HepG2 (cell line): ENCODE results near the gene SLC22A7. TPM values are rescaled to one million over a fixed set of nuclear protein-coding genes. Genes with fewer than 3 reads are reported as not detected.

ENCODE experiments used
- GATAD2A ChIP-seq: IDR thresholded peaks from 2 replicates; pipeline ENCODE4 v1.6.1; 2016
- HDAC1 ChIP-seq: sonication (generic); formaldehyde crosslinking; IDR thresholded peaks from 2 replicates; pipeline ENCODE4 v1.5.1; 2020; ENCODE audit warnings: mild to moderate bottlenecking, missing genetic modification reagents
- PHF8 ChIP-seq: sonication (generic); formaldehyde crosslinking; IDR thresholded peaks from 2 replicates; pipeline ENCODE4 v1.5.0; 2020; ENCODE audit warnings: missing genetic modification reagents
- POGZ ChIP-seq: sonication (generic); formaldehyde crosslinking; IDR thresholded peaks from 2 replicates; pipeline ENCODE4 v1.4.0; 2020; ENCODE audit warnings: mild to moderate bottlenecking, missing genetic modification reagents
- POLR2AphosphoS2 ChIP-seq: IDR thresholded peaks from 2 replicates; pipeline ENCODE4 v1.6.1; 2011; ENCODE audit warnings: low read depth, low read length, improper control_type of control experiment
- RARA ChIP-seq: IDR thresholded peaks from 2 replicates; pipeline ENCODE4 v1.6.1; 2016; ENCODE audit warnings: missing genetic modification reagents, missing compliant biosample characterization
- RFXAP ChIP-seq: sonication (generic); formaldehyde crosslinking; IDR thresholded peaks from 2 replicates; pipeline ENCODE4 v1.4.0; 2020; ENCODE audit warnings: missing genetic modification reagents, borderline replicate concordance
- TBP ChIP-seq: sonication (generic); formaldehyde crosslinking; IDR thresholded peaks from 2 replicates; pipeline ENCODE4 v1.5.0; 2020; ENCODE audit warnings: missing genetic modification reagents
- ZBTB21 ChIP-seq: sonication (generic); formaldehyde crosslinking; IDR thresholded peaks from 2 replicates; pipeline ENCODE4 v1.4.0; 2020; ENCODE audit warnings: missing genetic modification reagents
- ZFP36L1 ChIP-seq: sonication (generic); formaldehyde crosslinking; IDR thresholded peaks from 2 replicates; pipeline ENCODE4 v1.8.0; 2022; ENCODE audit warnings: mild to moderate bottlenecking, missing genetic modification reagents, moderate library complexity
- ZNF124 ChIP-seq: sonication (generic); formaldehyde crosslinking; IDR thresholded peaks from 2 replicates; pipeline ENCODE4 v1.4.0; 2020; ENCODE audit warnings: missing genetic modification reagents
- ZNF264 ChIP-seq: sonication (generic); formaldehyde crosslinking; IDR thresholded peaks from 2 replicates; pipeline ENCODE4 v1.4.0; 2020; ENCODE audit warnings: missing genetic modification reagents
- ZNF383 ChIP-seq: sonication (generic); formaldehyde crosslinking; IDR thresholded peaks from 2 replicates; pipeline ENCODE4 v1.4.0; 2020; ENCODE audit warnings: missing genetic modification reagents, mild to moderate bottlenecking, borderline replicate concordance
- ZNF607 ChIP-seq: sonication (generic); formaldehyde crosslinking; IDR thresholded peaks from 2 replicates; pipeline ENCODE4 v1.5.1; 2020; ENCODE audit warnings: missing genetic modification reagents, mild to moderate bottlenecking, borderline replicate concordance
- ZSCAN29 ChIP-seq: sonication (generic); formaldehyde crosslinking; conservative IDR thresholded peaks from 2 replicates; pipeline ENCODE4 v1.4.0; 2020; ENCODE audit warnings: mild to moderate bottlenecking, missing genetic modification reagents
- polyA plus RNA-seq, 8 experiments: library from polyadenylated mRNA; depleted of rRNA in 3 of 8; stranded (reverse) in 7 of 8; unstranded in 1 of 8; fragments of >200 nt; fragmentation: Illumina TruSeq in 4 of 8; extraction: Trizol in 4 of 8; gene quantifications; 2 replicates each; pipeline versions ENCODE4 v1.2.1 to v1.2.3, GENCODE V29; 2011 to 2016; ENCODE audit warnings: low read depth in 4 of 8, missing spikeins in 1 of 8, mixed read lengths in 1 of 8; ENCODE audit not compliant: insufficient read depth in 1 of 8
- total RNA-seq, 5 experiments: library from RNA; depleted of rRNA; stranded (reverse); fragments of >200 nt; fragmentation: Illumina TruSeq; extraction: Trizol; gene quantifications; 2 replicates each; pipeline ENCODE4 v1.2.3, GENCODE V29; 2016; ENCODE audit warnings: low read depth in 1 of 5
- TF ChIP-seq, protein P1 (sequence below): sonication (generic); formaldehyde crosslinking; IDR thresholded peaks from 2 replicates; pipeline ENCODE4 v1.4.0; 2020; ENCODE audit warnings: missing genetic modification reagents
- TF ChIP-seq, protein P2 (sequence below): sonication (generic); formaldehyde crosslinking; IDR thresholded peaks from 2 replicates; pipeline ENCODE4 v1.5.1; 2020; ENCODE audit warnings: missing genetic modification reagents, mild to moderate bottlenecking, borderline replicate concordance
- TF ChIP-seq, protein P3 (sequence below): IDR thresholded peaks from 2 replicates; pipeline ENCODE4 v1.6.1; 2016; ENCODE audit warnings: missing compliant biosample characterization, missing genetic modification reagents, borderline replicate concordance
- TF ChIP-seq, protein P4 (sequence below): conservative IDR thresholded peaks from 2 replicates; pipeline ENCODE4 v1.6.1; 2018; ENCODE audit warnings: missing genetic modification reagents
- TF ChIP-seq, protein P5 (sequence below): sonication (generic); formaldehyde crosslinking; IDR thresholded peaks from 2 replicates; pipeline ENCODE4 v1.4.0; 2020; ENCODE audit warnings: missing genetic modification reagents

SLC22A7 gene
- total and polyA plus RNA-seq, 2 of the 13 experiments (the other 11 are each of a cell fraction or from before 2014, with no cell fraction given): 5.3 to 22.6 TPM

DNA sequence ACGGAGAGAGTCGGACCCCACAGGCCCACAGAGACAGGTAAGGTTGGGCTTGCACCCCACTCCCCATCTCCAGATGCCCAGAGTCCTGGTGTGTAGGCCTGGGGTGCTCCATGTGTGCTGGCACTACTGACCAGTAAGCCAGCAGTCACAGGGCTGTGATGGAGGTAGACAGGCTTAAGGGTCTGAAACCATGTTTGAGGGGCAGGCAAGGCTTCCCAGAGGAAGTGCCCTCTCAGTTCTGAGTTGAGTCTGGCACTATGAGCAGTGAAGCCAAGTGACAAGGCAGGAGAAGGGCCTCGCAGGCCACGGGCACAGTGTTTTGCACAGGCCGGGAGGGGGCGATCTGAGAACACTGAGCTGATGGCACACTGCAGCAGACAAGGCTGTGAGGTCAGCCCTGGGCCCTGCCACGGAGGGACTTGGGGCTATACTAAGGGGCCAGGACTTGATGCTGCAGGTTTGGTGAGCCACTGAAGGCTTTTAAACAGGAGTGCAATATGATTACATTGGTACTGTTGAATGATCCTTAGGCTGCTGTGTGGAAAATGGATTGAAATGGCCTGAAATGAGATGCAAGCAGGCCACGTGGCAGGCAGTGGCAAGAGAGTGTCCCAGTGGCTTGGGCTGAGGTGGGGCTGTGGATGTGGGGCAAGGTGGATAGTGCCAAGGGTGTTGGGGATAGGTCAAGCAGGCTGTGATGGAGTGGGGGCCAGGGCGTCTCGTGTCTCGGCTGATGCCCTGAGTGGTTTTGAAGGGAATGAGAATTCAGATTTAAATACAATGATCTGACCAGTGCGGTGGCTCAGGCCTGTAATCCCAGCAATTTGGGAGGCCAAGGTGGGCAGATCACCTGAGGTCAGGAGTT lies 34.5 kb upstream of the SLC22A7 start (continued):
- TF ChIP-seq POLR2AphosphoS2 (no peak), ZBTB21 (CRISPR knock-in tag) (no peak; the same call in 1 of the 2 replicates), RFXAP (CRISPR knock-in tag) (no peak), HDAC1 (CRISPR knock-in tag) (no peak; the same call in 1 of the 2 replicates), GATAD2A (CRISPR knock-in tag) (peak; percentile 93), ZNF383 (CRISPR knock-in tag) (no peak), TBP (CRISPR knock-in tag) (no peak), ZSCAN29 (no peak), ZFP36L1 (CRISPR knock-in tag) (no peak), ZNF264 (CRISPR knock-in tag) (no peak), RARA (CRISPR knock-in tag) (peak; percentile 63), ZNF607 (no peak), POGZ (CRISPR knock-in tag) (0 out of 2 replicates have a peak, but pooled peaks have one; percentile 3), ZNF124 (CRISPR knock-in tag) (peak; percentile 85; the same call in 1 of the 2 replicates), PHF8 (CRISPR knock-in tag) (peak; percentile 54; the same call in 1 of the 2 replicates)
- TF ChIP-seq, protein P1, sequence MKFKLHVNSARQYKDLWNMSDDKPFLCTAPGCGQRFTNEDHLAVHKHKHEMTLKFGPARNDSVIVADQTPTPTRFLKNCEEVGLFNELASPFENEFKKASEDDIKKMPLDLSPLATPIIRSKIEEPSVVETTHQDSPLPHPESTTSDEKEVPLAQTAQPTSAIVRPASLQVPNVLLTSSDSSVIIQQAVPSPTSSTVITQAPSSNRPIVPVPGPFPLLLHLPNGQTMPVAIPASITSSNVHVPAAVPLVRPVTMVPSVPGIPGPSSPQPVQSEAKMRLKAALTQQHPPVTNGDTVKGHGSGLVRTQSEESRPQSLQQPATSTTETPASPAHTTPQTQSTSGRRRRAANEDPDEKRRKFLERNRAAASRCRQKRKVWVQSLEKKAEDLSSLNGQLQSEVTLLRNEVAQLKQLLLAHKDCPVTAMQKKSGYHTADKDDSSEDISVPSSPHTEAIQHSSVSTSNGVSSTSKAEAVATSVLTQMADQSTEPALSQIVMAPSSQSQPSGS (CRISPR knock-in tag): peak; percentile 84
- TF ChIP-seq, protein P2, sequence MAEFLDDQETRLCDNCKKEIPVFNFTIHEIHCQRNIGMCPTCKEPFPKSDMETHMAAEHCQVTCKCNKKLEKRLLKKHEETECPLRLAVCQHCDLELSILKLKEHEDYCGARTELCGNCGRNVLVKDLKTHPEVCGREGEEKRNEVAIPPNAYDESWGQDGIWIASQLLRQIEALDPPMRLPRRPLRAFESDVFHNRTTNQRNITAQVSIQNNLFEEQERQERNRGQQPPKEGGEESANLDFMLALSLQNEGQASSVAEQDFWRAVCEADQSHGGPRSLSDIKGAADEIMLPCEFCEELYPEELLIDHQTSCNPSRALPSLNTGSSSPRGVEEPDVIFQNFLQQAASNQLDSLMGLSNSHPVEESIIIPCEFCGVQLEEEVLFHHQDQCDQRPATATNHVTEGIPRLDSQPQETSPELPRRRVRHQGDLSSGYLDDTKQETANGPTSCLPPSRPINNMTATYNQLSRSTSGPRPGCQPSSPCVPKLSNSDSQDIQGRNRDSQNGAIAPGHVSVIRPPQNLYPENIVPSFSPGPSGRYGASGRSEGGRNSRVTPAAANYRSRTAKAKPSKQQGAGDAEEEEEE (CRISPR knock-in tag): no peak
- TF ChIP-seq, protein P3, sequence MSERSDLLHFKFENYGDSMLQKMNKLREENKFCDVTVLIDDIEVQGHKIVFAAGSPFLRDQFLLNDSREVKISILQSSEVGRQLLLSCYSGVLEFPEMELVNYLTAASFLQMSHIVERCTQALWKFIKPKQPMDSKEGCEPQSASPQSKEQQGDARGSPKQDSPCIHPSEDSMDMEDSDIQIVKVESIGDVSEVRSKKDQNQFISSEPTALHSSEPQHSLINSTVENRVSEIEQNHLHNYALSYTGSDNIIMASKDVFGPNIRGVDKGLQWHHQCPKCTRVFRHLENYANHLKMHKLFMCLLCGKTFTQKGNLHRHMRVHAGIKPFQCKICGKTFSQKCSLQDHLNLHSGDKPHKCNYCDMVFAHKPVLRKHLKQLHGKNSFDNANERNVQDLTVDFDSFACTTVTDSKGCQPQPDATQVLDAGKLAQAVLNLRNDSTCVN (CRISPR knock-in tag): peak; percentile 70; the same call in 1 of the 2 replicates
- TF ChIP-seq, protein P4, sequence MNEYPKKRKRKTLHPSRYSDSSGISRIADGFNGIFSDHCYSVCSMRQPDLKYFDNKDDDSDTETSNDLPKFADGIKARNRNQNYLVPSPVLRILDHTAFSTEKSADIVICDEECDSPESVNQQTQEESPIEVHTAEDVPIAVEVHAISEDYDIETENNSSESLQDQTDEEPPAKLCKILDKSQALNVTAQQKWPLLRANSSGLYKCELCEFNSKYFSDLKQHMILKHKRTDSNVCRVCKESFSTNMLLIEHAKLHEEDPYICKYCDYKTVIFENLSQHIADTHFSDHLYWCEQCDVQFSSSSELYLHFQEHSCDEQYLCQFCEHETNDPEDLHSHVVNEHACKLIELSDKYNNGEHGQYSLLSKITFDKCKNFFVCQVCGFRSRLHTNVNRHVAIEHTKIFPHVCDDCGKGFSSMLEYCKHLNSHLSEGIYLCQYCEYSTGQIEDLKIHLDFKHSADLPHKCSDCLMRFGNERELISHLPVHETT: 0 out of 2 replicates have a peak, but pooled peaks have one; percentile 49
- TF ChIP-seq, protein P5, sequence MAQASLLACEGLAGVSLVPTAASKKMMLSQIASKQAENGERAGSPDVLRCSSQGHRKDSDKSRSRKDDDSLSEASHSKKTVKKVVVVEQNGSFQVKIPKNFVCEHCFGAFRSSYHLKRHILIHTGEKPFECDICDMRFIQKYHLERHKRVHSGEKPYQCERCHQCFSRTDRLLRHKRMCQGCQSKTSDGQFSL (CRISPR knock-in tag): no peak
